NT2/D1 (cell line): ENCODE data around the gene SST.

Experiments used
- DNase-seq: peaks from one replicate; pipeline ENCODE4 v3.0.0-alpha.2; 2011; ENCODE audit warnings: low read depth, low spot score
- H3K27me3 ChIP-seq: 2 replicates; pipeline ENCODE4 v1.6.0; 2011; ENCODE audit warnings: mild to moderate bottlenecking; ENCODE audit not compliant: insufficient read length, insufficient read depth
- H3K36me3 ChIP-seq: 2 replicates; pipeline ENCODE4 v1.6.1; 2011; ENCODE audit warnings: mild to moderate bottlenecking, low read length, mixed read lengths; ENCODE audit not compliant: insufficient read depth, insufficient read length
- H3K4me1 ChIP-seq: 2 replicates; pipeline ENCODE4 v1.5.1; 2011; ENCODE audit not compliant: insufficient read depth, insufficient read length
- H3K4me3 ChIP-seq: 2 replicates; pipeline ENCODE4 v1.5.1; 2011; ENCODE audit warnings: low read depth; ENCODE audit not compliant: insufficient read length
- H3K9ac ChIP-seq: 2 replicates; pipeline ENCODE4 v1.6.0; 2011; ENCODE audit warnings: low read depth; ENCODE audit not compliant: insufficient read length
- H3K9me3 ChIP-seq: 2 replicates; pipeline ENCODE4 v1.5.1; 2011; ENCODE audit warnings: mild to moderate bottlenecking, low read length; ENCODE audit not compliant: insufficient read depth
- SUZ12 ChIP-seq: IDR thresholded peaks from 2 replicates; pipeline ENCODE4 v1.6.1; 2011; ENCODE audit not compliant: insufficient read length, insufficient read depth; ENCODE audit errors: extremely low read depth
- YY1 ChIP-seq: IDR thresholded peaks from 2 replicates; pipeline ENCODE4 v1.6.1; 2011; ENCODE audit not compliant: insufficient read length, insufficient read depth
- ZNF274 ChIP-seq: IDR thresholded peaks from 2 replicates; pipeline ENCODE4 v1.6.1; 2011; ENCODE audit warnings: mild to moderate bottlenecking, low read depth, low read length

SST gene

DNA sequence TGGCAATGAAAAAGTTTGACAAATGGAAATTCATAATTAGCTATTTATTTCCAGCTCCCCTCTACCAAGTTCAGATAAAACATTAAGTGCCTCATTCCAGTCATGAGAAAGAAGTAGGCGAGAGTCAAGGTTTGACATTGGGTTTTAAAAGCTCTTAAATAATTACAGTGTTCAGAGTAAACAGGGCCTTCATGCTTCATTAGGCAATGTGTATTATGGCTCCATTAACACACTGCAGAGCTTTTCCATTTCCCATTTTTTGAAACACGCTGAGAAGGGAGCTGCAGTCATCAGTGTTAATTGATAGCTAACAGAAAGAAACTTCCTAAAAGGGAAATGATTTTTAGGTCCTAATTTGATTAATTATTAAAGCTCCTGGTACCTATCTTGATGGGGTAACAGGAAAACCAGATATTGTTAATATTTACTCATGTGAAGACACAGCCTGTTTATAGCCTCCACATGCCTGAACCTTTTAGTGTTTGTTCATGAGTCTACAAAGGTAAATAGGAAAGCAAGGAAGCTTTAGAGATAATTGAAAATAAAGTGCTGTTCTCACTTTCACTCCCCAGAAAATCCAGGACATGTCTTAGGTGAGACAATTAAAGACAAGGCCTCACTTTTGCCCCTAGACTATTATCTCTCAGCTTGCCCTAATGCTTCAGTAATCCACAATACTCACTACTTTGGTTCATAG, 28.7 kb downstream of the SST start:
- DNase-seq = no peak
- H3K27me3 ChIP-seq = no peaks in the 10 kb centered on the region

DNA sequence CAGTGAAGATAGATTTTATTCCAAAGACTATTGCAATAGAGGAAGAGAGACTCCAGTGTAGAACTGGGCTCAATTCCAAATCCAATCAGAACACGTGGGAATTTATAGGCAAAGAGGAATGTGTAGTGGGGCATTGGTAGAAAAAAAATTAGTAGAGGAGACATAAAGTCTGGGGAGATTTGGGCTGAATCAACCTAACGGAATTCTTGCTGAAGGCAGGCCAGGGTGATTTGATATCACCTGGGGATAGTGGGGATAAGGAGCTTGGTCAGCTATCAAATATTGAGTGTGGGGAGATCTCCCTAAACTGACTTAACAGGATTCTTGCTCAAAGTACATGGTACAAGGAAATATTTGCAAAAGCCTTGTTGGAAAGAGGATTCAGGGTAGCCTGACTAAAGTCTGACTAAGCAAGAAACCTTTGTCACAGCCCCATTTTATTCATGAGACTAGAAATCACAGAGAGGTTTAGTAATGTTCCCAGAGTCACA, 29.6 kb downstream of the SST start:
- no peak for DNase-seq

More for the DNA sequence above, 28.7 kb downstream of the SST start:
- TF ChIP-seq YY1 (no peak), ZNF274 (no peak), SUZ12 (no peak)
- Histone ChIP-seq H3K4me1 (no peaks in the 10 kb centered on the region), H3K4me3 (no peak overlapping the region), H3K36me3 (no peaks in the 10 kb centered on the region), H3K9me3 (peaks cover 9% of the 10 kb centered on the region; the same call in 1 of the 2 replicates), H3K9ac (no peak overlapping the region)

DNA sequence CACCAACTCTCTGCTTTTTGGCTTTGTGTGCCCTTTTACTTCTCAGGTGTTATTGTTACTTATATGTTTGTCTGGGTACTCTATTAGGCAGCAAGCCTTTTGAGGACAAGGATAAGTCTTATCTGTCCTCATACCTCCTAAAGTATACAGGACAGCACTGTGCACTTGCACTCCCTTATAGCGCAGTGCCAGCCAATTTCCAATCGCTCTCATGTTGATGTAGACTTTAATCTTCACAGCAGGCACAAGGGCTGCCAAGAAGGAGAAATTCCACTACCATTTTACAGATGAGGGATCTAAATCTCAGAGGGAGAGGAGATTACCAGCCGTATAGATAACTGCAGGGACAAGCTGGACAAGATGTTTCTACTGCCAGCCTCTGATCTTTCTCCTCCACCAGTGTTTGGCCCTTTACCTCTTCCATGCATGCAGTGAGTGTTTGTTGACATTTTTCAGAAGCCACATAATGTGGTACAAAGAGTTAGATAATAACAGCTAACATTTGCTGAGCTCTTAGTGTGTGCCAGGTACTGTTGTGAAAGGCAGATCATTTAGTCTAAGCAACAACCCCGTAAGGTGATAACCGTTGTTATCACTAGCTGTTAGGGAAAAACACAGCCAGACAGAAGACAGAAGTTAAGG, 30.1 kb downstream of the SST start:
- H3K9me3 ChIP-seq = peaks cover 9% of the 10 kb centered on the region; the same call in 1 of the 2 replicates
- no peaks in the 10 kb centered on the region for H3K4me1 ChIP-seq
- H3K9ac ChIP-seq = no peak overlapping the region
- H3K4me3 ChIP-seq = no peak overlapping the region
- H3K27me3 ChIP-seq = no peaks in the 10 kb centered on the region
- no peak for DNase-seq
- H3K36me3 ChIP-seq = no peaks in the 10 kb centered on the region
- TF ChIP-seq ZNF274 = no peak
- TF ChIP-seq SUZ12 = no peak
- no peak for TF ChIP-seq YY1

More for the DNA sequence above, 29.6 kb downstream of the SST start:
- Histone ChIP-seq H3K4me3 (no peak overlapping the region), H3K9me3 (peaks cover 9% of the 10 kb centered on the region; the same call in 1 of the 2 replicates), H3K9ac (no peak overlapping the region), H3K4me1 (no peaks in the 10 kb centered on the region), H3K36me3 (no peaks in the 10 kb centered on the region), H3K27me3 (no peaks in the 10 kb centered on the region)
- TF ChIP-seq YY1 (no peak), ZNF274 (no peak), SUZ12 (no peak)

DNA sequence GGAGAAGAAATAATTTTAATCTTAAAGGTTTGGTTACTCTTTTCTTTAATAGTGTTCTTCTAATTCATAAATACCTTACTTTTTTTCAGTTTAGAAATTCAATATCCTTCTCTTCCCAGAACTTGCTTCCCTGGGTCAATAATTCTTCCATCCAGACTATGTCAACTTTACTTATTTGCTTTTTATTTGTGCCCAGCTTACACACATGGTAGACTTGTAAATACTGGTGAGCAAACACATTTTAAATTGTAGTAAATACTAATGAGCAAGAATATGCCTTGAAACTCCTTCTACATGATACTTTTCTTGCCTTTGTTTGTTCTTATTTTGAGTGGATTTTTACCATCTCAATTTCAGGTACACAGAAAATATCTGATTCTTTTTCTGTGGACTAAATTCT, 33.7 kb downstream of the SST start:
- Histone ChIP-seq H3K9me3 (peaks cover 24% of the 10 kb centered on the region; the same call in 1 of the 2 replicates), H3K4me3 (no peak overlapping the region), H3K36me3 (no peaks in the 10 kb centered on the region), H3K9ac (no peak overlapping the region), H3K27me3 (no peaks in the 10 kb centered on the region), H3K4me1 (no peaks in the 10 kb centered on the region)
- TF ChIP-seq ZNF274 = no peak
- TF ChIP-seq YY1 = no peak
- TF ChIP-seq SUZ12 = no peak
- no peak for DNase-seq

DNA sequence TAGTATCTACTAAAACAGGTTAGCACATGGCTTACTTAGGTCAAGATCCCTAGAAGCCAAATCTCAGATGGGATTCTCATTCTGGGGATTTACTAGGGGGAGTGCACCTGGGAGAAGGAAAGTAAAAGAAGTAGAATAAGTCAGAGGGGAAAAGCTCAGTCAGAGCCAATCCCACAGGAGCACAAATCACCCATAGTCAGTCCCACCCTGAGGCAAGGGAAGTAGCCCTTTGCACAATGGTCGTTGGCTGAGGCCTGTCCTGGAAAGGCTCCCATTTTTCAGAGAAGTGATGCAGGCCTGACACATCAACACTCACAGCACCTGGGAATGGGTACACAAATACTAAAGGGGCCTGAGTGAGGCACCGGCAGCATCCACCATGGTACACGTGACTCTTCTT, 39.8 kb downstream of the SST start:
- DNase-seq = no peak
- TF ChIP-seq ZNF274 = no peak
- TF ChIP-seq YY1 = no peak
- TF ChIP-seq SUZ12 = no peak
- H3K9ac ChIP-seq = no peak overlapping the region
- no peaks in the 10 kb centered on the region for H3K27me3 ChIP-seq
- H3K4me3 ChIP-seq = no peak overlapping the region
- H3K36me3 ChIP-seq = no peaks in the 10 kb centered on the region
- H3K4me1 ChIP-seq = no peaks in the 10 kb centered on the region
- H3K9me3 ChIP-seq = peaks cover 15% of the 10 kb centered on the region; the same call in 1 of the 2 replicates

DNA sequence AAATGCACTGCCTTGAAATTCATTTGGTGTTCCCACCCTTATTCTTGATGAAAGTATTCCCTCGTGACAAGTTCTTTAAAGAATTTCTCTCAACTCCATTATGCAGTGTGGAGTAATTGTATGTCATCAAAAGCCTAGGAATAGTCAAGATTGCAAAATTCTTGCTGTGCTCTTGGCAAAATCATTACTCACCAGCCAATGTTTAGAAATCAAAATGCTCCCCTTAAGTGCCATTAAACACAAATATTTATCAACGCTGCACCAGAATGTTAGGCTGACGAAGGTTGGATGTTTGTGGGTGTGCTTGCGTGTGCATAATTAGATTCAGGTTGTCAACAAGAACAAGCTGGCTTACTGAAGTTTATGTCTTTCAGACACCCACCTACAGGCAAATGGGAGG, 40.5 kb downstream of the SST start:
- no peak for TF ChIP-seq SUZ12
- no peak for TF ChIP-seq ZNF274
- TF ChIP-seq YY1 = no peak
- no peak for DNase-seq
- Histone ChIP-seq H3K27me3 (no peaks in the 10 kb centered on the region), H3K36me3 (no peaks in the 10 kb centered on the region), H3K9ac (no peak overlapping the region), H3K4me3 (no peak overlapping the region), H3K9me3 (peaks cover 12% of the 10 kb centered on the region; the same call in 1 of the 2 replicates), H3K4me1 (no peaks in the 10 kb centered on the region)

DNA sequence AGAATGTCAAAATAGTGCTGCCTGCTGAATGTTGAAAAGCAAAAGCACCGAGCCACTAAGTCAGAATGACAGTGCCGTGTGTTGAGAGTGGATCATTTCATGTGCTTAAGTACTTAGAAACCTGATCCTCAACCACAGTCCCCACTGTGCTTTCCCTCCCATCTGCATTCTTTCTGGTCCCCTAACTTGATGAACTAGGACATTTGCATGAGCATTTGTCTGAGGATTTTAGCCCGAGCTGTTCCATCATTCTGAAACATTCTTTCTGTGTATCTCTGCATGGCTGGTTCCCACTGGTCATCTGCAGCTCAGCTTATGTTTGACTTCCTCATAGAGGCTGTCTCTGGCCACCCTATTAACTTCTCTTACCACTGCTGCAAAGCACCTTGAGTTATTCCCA, 42.0 kb downstream of the SST start:
- TF ChIP-seq SUZ12 (no peak), YY1 (no peak), ZNF274 (no peak)
- DNase-seq = peak; percentile 66

More for the DNA sequence above, 42.0 kb downstream of the SST start:
- no peaks in the 10 kb centered on the region for H3K36me3 ChIP-seq
- no peaks in the 10 kb centered on the region for H3K4me1 ChIP-seq
- H3K9ac ChIP-seq = no peak overlapping the region
- no peak overlapping the region for H3K4me3 ChIP-seq
- peaks cover 4% of the 10 kb centered on the region for H3K27me3 ChIP-seq
- no peaks in the 10 kb centered on the region for H3K9me3 ChIP-seq
